Peyer's patch (tissue), 4 donors: ENCODE measurements around the gene KRTAP6-1. TPM values are rescaled to one million over a fixed set of nuclear protein-coding genes. Genes with fewer than 3 reads are reported as not detected.

Source experiments
- DNase-seq, 3 donors: peaks; one replicate each; pipeline ENCODE4 v3.0.0-alpha.2; 2017 to 2019
- H3K27ac ChIP-seq, 4 donors: fragments of 200-600 bp; sonication (generic); one replicate each; pipeline ENCODE4 v1.5.1; 2016 to 2019
- H3K27me3 ChIP-seq, 2 donors: fragments of 200-600 bp; sonication (generic); one replicate each; pipeline ENCODE4 v1.5.1; 2019
- H3K36me3 ChIP-seq, 3 donors: fragments of 200-600 bp; sonication (generic); one replicate each; pipeline ENCODE4 v1.5.1; 2016 to 2019
- H3K4me1 ChIP-seq, 4 donors: fragments of 200-600 bp; sonication (generic); one replicate each; pipeline ENCODE4 v1.5.1; 2016 to 2019
- H3K4me3 ChIP-seq, 4 donors: fragments of 200-600 bp; sonication (generic); 1 replicate in 3 of 4; 2 replicates in 1 of 4; pipeline ENCODE4 v1.5.1; 2016 to 2019; ENCODE audit warnings: mild to moderate bottlenecking in 1 of 4
- H3K9me3 ChIP-seq, 4 donors: fragments of 200-600 bp; sonication (generic); one replicate each; pipeline ENCODE4 v1.5.1; 2016 to 2019; ENCODE audit warnings: mild to moderate bottlenecking in 1 of 4
- CTCF ChIP-seq, 6 experiments: fragments of 450-650 bp in 4 of 6; fragments of 200-600 bp in 2 of 6; sonication (generic) in 1 of 6; IDR thresholded peaks; one replicate each; pipeline ENCODE4 v1.5.1; 2017 to 2019; ENCODE audit warnings: antibody characterized with exemption in 6 of 6, mild to moderate bottlenecking in 3 of 6, moderate library complexity in 1 of 6
- POLR2A ChIP-seq, 2 donors: fragments of 450-650 bp; IDR thresholded peaks; one replicate each; pipeline ENCODE4 v1.5.1; 2017; ENCODE audit warnings: antibody characterized with exemption in 2 of 2, mild to moderate bottlenecking in 2 of 2, moderate library complexity in 2 of 2
- total RNA-seq, 4 donors: library from RNA; depleted of rRNA; stranded (reverse); fragments of >200 nt; gene quantifications; one replicate each; pipeline ENCODE4 v1.1.0, GENCODE V29; 2016

The KRTAP6-1 gene
- total RNA-seq, 4 donors from 2014 or later, result not detected

GRCh38 chr21:30620522-30620921, 6.8 kb upstream of the KRTAP6-1 start, which contains the start of gene KRTAP20-4:
TSS of gene KRTAP20-4 (plus strand) at chr21:30620627.
- Histone ChIP-seq H3K36me3 (no peaks in the 10 kb centered on the region), H3K27ac (no peak within 1 kb of the TSS), H3K4me3 (no peak within 1 kb of the TSS), H3K27me3 (no peaks in the 10 kb centered on the region), H3K9me3 (peaks cover 0 to 6% (median 0%) of the 10 kb centered on the region in 4 donors), H3K4me1 (no peaks in the 10 kb centered on the region)
- no peak for TF ChIP-seq POLR2A (IDR thresholded peaks at IDR 0.05)
- TF ChIP-seq CTCF (IDR thresholded peaks at IDR 0.05), result no peak
- DNase-seq, result no peak

- H3K27me3 ChIP-seq, result no peaks in the 10 kb centered on the region
- peaks cover 0 to 2% (median 0%) of the 10 kb centered on the region in 4 donors for H3K9me3 ChIP-seq
- no peak for DNase-seq
These were observed 6.3 kb upstream of the KRTAP6-1 start for GRCh38 chr21:30620080-30620479.

GRCh38 chr21:30616125-30616524, 2.4 kb upstream of the KRTAP6-1 start, which contains the start of gene KRTAP20-1:
TSS of gene KRTAP20-1 (plus strand) at chr21:30616425. CDS start at chr21:30616455, 30 bp downstream.
- Histone ChIP-seq H3K27ac (no peak within 1 kb of the TSS), H3K4me3 (no peak within 1 kb of the TSS), H3K27me3 (no peaks in the 10 kb centered on the region), H3K36me3 (no peaks in the 10 kb centered on the region), H3K9me3 (no peaks in the 10 kb centered on the region), H3K4me1 (no peaks in the 10 kb centered on the region)
- no peak for DNase-seq
- TF ChIP-seq POLR2A (IDR thresholded peaks at IDR 0.05), result no peak
- TF ChIP-seq CTCF (IDR thresholded peaks at IDR 0.05), result no peak

More at GRCh38 chr21:30620080-30620479, 6.3 kb upstream of the KRTAP6-1 start:
- Histone ChIP-seq H3K36me3 (no peaks in the 10 kb centered on the region), H3K27ac (no peak overlapping the region), H3K4me1 (no peaks in the 10 kb centered on the region), H3K4me3 (no peak overlapping the region)
- TF ChIP-seq POLR2A (IDR thresholded peaks at IDR 0.05), result no peak
- TF ChIP-seq CTCF (IDR thresholded peaks at IDR 0.05), result no peak

- no peaks in the 10 kb centered on the region for H3K4me1 ChIP-seq
These were observed 1.5 kb upstream of the KRTAP6-1 start for GRCh38 chr21:30615199-30615598.

GRCh38 chr21:30612132-30612531, 1.6 kb downstream of the KRTAP6-1 start:
- no peak overlapping the region for H3K27ac ChIP-seq
- no peak overlapping the region for H3K4me3 ChIP-seq
- no peak for DNase-seq
- no peaks in the 10 kb centered on the region for H3K4me1 ChIP-seq
- no peaks in the 10 kb centered on the region for H3K36me3 ChIP-seq
- H3K9me3 ChIP-seq, result no peaks in the 10 kb centered on the region
- no peaks in the 10 kb centered on the region for H3K27me3 ChIP-seq
- no peak for TF ChIP-seq POLR2A (IDR thresholded peaks at IDR 0.05)
- TF ChIP-seq CTCF (IDR thresholded peaks at IDR 0.05), result no peak

More at GRCh38 chr21:30615199-30615598, 1.5 kb upstream of the KRTAP6-1 start:
- no peak for DNase-seq
- Histone ChIP-seq H3K27ac (no peak overlapping the region), H3K27me3 (no peaks in the 10 kb centered on the region), H3K9me3 (no peaks in the 10 kb centered on the region), H3K36me3 (no peaks in the 10 kb centered on the region), H3K4me3 (no peak overlapping the region)
- no peak for TF ChIP-seq CTCF (IDR thresholded peaks at IDR 0.05)
- TF ChIP-seq POLR2A (IDR thresholded peaks at IDR 0.05), result no peak

GRCh38 chr21:30605968-30606367, 7.8 kb downstream of the KRTAP6-1 start:
- TF ChIP-seq CTCF (IDR thresholded peaks at IDR 0.05) (no peak), POLR2A (IDR thresholded peaks at IDR 0.05) (no peak)
- DNase-seq, result no peak
- Histone ChIP-seq H3K9me3 (no peaks in the 10 kb centered on the region), H3K4me1 (no peaks in the 10 kb centered on the region), H3K27me3 (no peaks in the 10 kb centered on the region), H3K4me3 (no peak overlapping the region), H3K27ac (no peak overlapping the region), H3K36me3 (no peaks in the 10 kb centered on the region)
